Frontal cortex (tissue), 4 donors: ENCODE measurements around the gene ADAM22. TPM values are rescaled to one million over a fixed set of nuclear protein-coding genes. Genes with fewer than 3 reads are reported as not detected.
A peak's percentile ranks its signal among the peaks of the same experiment; 100 is the strongest.

Experiments
- DNase-seq, 2 donors: peaks; one replicate each; pipeline ENCODE4 v3.0.0; 2012; ENCODE audit warnings: low spot score in 2 of 2
- FAIRE-seq: peaks from 2 replicates; lab custom pipeline; 2012; peaks lifted over from hg19 to GRCh38; lab: Jason Lieb, UNC
- total RNA-seq: library from RNA; depleted of rRNA; stranded (reverse); fragments of >200 nt; gene quantifications from one replicate; pipeline ENCODE4 v1.2.3, GENCODE V29; 2014
- donor health status: control.
- donor health status: control.
- donor health status: control.

ADAM22 gene
- total RNA-seq, 1 donor from 2014 or later = 76.2 TPM

GRCh38 chr7:88034083-88034695, 100.1 kb downstream of the ADAM22 start:
- FAIRE-seq (no peak), DNase-seq (no peak)

- no peak for DNase-seq
- peak; percentile 48 for FAIRE-seq
These were observed 103.0 kb downstream of the ADAM22 start for GRCh38 chr7:88037050-88037449.

GRCh38 chr7:88040694-88041093, 106.6 kb downstream of the ADAM22 start:
- no peak for FAIRE-seq
- DNase-seq = no peak

GRCh38 chr7:88041583-88041982, 107.5 kb downstream of the ADAM22 start:
- no peak for FAIRE-seq

GRCh38 chr7:88042157-88042556, 108.1 kb downstream of the ADAM22 start:
- FAIRE-seq (no peak), DNase-seq (no peak)

More at GRCh38 chr7:88041583-88041982, 107.5 kb downstream of the ADAM22 start:
- no peak for DNase-seq

- FAIRE-seq (no peak), DNase-seq (no peak)
These were observed 108.8 kb downstream of the ADAM22 start for GRCh38 chr7:88042803-88043202.

- FAIRE-seq = no peak
- DNase-seq = no peak
These were observed 110.0 kb downstream of the ADAM22 start for GRCh38 chr7:88044069-88044468.

- DNase-seq (no peak), FAIRE-seq (no peak)
These were observed 113.0 kb downstream of the ADAM22 start for GRCh38 chr7:88046839-88047573.

GRCh38 chr7:88057655-88058054, 123.6 kb downstream of the ADAM22 start:
- DNase-seq (no peak), FAIRE-seq (no peak)

GRCh38 chr7:88062238-88062637, 128.2 kb downstream of the ADAM22 start:
- no peak for FAIRE-seq
- DNase-seq = no peak

- DNase-seq (no peak), FAIRE-seq (no peak)
These were observed 135.0 kb downstream of the ADAM22 start for GRCh38 chr7:88069093-88069492.

- no peak for FAIRE-seq
- DNase-seq = no peak
These were observed 138.1 kb downstream of the ADAM22 start for GRCh38 chr7:88071994-88072714.

- DNase-seq (no peak), FAIRE-seq (no peak)
These were observed 138.6 kb downstream of the ADAM22 start for GRCh38 chr7:88072715-88073055.

- no peak for FAIRE-seq
These were observed 139.6 kb downstream of the ADAM22 start for GRCh38 chr7:88073626-88074025.

GRCh38 chr7:88075216-88075615, 141.2 kb downstream of the ADAM22 start:
- DNase-seq (no peak), FAIRE-seq (no peak)

More at GRCh38 chr7:88073626-88074025, 139.6 kb downstream of the ADAM22 start:
- DNase-seq = no peak

- FAIRE-seq = no peak
These were observed 149.8 kb downstream of the ADAM22 start for GRCh38 chr7:88083883-88084282.

GRCh38 chr7:88089561-88089960, 155.5 kb downstream of the ADAM22 start:
- FAIRE-seq (no peak), DNase-seq (no peak)

More at GRCh38 chr7:88083883-88084282, 149.8 kb downstream of the ADAM22 start:
- no peak for DNase-seq

- DNase-seq (no peak), FAIRE-seq (peak; percentile 57)
These were observed 156.2 kb downstream of the ADAM22 start for GRCh38 chr7:88090240-88090639.

- FAIRE-seq (no peak), DNase-seq (no peak)
These were observed 156.6 kb downstream of the ADAM22 start for GRCh38 chr7:88090671-88091070.

- no peak for DNase-seq
- no peak for FAIRE-seq
These were observed 158.1 kb downstream of the ADAM22 start for GRCh38 chr7:88091988-88092675.

- DNase-seq = no peak
- FAIRE-seq = no peak
These were observed 158.6 kb downstream of the ADAM22 start for GRCh38 chr7:88092676-88092999.
